Mesenchymal stem cell (in vitro differentiated cells and primary cell): ENCODE results near the gene VEPH1.

Experiments used
- DNase-seq: peaks from one replicate; pipeline ENCODE4 v3.0.0-alpha.2; 2013
- H2AFZ ChIP-seq: one replicate; pipeline ENCODE4 v1.6.1; 2013; ENCODE audit warnings: low read depth, mild to moderate bottlenecking, control low read depth, inconsistent platforms, low read length, moderate library complexity
- H2AK5ac ChIP-seq: 2 replicates; pipeline ENCODE4 v1.6.1; 2013; ENCODE audit warnings: low read length, moderate library complexity, mild to moderate bottlenecking, inconsistent platforms; ENCODE audit not compliant: severe bottlenecking
- H2BK120ac ChIP-seq: one replicate; pipeline ENCODE4 v1.6.1; 2013; ENCODE audit warnings: low read depth, mild to moderate bottlenecking, inconsistent platforms, low read length, moderate library complexity
- H2BK12ac ChIP-seq, 2 experiments: one replicate each; pipeline ENCODE4 v1.6.1; 2013; ENCODE audit warnings: inconsistent platforms in 2 of 2, low read length in 2 of 2, mild to moderate bottlenecking in 2 of 2, moderate library complexity in 2 of 2, control low read depth in 1 of 2
- H2BK15ac ChIP-seq: one replicate; pipeline ENCODE4 v1.6.1; 2013; ENCODE audit warnings: mild to moderate bottlenecking, low read depth, inconsistent platforms; ENCODE audit not compliant: poor library complexity, severe bottlenecking
- H2BK5ac ChIP-seq: 2 replicates; pipeline ENCODE4 v1.6.1; 2013; ENCODE audit warnings: low read depth, mild to moderate bottlenecking, low read length, control low read depth, inconsistent platforms; ENCODE audit not compliant: poor library complexity, severe bottlenecking
- H3K14ac ChIP-seq, 2 experiments: one replicate each; pipeline ENCODE4 v1.6.1; 2013; ENCODE audit warnings: inconsistent platforms in 2 of 2, low read length in 2 of 2, control low read depth in 1 of 2, mild to moderate bottlenecking in 1 of 2, moderate library complexity in 1 of 2
- H3K18ac ChIP-seq, 2 experiments: one replicate each; pipeline ENCODE4 v1.6.1; 2013; ENCODE audit warnings: inconsistent platforms in 2 of 2, low read length in 2 of 2, control low read depth in 1 of 2, low read depth in 1 of 2, mild to moderate bottlenecking in 1 of 2
- H3K23ac ChIP-seq, 2 experiments: one replicate each; pipeline ENCODE4 v1.6.1; 2013; ENCODE audit warnings: inconsistent platforms in 2 of 2, low read length in 2 of 2, mild to moderate bottlenecking in 2 of 2, moderate library complexity in 2 of 2, control low read depth in 1 of 2
- H3K27ac ChIP-seq: 2 replicates; pipeline ENCODE4 v1.5.1; 2013; ENCODE audit warnings: mild to moderate bottlenecking, moderate library complexity, low read length, control low read depth, inconsistent platforms; ENCODE audit not compliant: poor library complexity, severe bottlenecking
- H3K27me3 ChIP-seq, 2 experiments: 2 replicates each; pipeline versions ENCODE4 v1.6.1 to v1.7.0; 2013; ENCODE audit warnings: low read length in 2 of 2, mild to moderate bottlenecking in 2 of 2, moderate library complexity in 2 of 2, control low read depth in 1 of 2, inconsistent platforms in 1 of 2; ENCODE audit not compliant: control insufficient read depth in 1 of 2, insufficient read depth in 1 of 2
- H3K36me3 ChIP-seq, 2 experiments: 2 replicates each; pipeline versions ENCODE4 v1.6.1 to v1.7.0; 2013; ENCODE audit warnings: low read length in 2 of 2, control low read depth in 1 of 2, inconsistent platforms in 1 of 2, low read depth in 1 of 2, mild to moderate bottlenecking in 1 of 2; ENCODE audit not compliant: insufficient read depth in 2 of 2, control insufficient read depth in 1 of 2
- H3K4ac ChIP-seq, 2 experiments: one replicate each; pipeline ENCODE4 v1.6.1; 2013; ENCODE audit warnings: inconsistent platforms in 2 of 2, low read length in 2 of 2, mild to moderate bottlenecking in 2 of 2, moderate library complexity in 2 of 2, control low read depth in 1 of 2, low read depth in 1 of 2
- H3K4me1 ChIP-seq: 2 replicates; pipeline ENCODE4 v1.6.1; 2013; ENCODE audit warnings: low read depth, low read length, control low read depth; ENCODE audit not compliant: control insufficient read depth, insufficient read depth
- H3K4me2 ChIP-seq: 2 replicates; pipeline ENCODE4 v1.6.1; 2013; ENCODE audit warnings: low read length, mild to moderate bottlenecking, inconsistent platforms; ENCODE audit not compliant: poor library complexity, severe bottlenecking
- H3K4me3 ChIP-seq, 2 experiments: 2 replicates each; pipeline versions ENCODE4 v1.5.1 to v1.7.0; 2013; ENCODE audit warnings: low read length in 2 of 2, mild to moderate bottlenecking in 2 of 2, control low read depth in 1 of 2, low read depth in 1 of 2; ENCODE audit not compliant: insufficient read depth in 1 of 2
- H3K79me1 ChIP-seq: replicated peaks from 2 replicates; pipeline ENCODE4 v1.6.1; 2013; ENCODE audit warnings: mild to moderate bottlenecking, control low read depth, low read length, inconsistent platforms; ENCODE audit not compliant: poor library complexity, severe bottlenecking
- H3K9ac ChIP-seq: 2 replicates; pipeline ENCODE4 v1.7.0; 2013; ENCODE audit warnings: mild to moderate bottlenecking, low read length, moderate library complexity
- H3K9me3 ChIP-seq: 2 replicates; pipeline ENCODE4 v1.7.0; 2013; ENCODE audit warnings: mild to moderate bottlenecking, low read length; ENCODE audit not compliant: control insufficient read depth
- H4K8ac ChIP-seq: one replicate; pipeline ENCODE4 v1.6.1; 2013; ENCODE audit warnings: inconsistent platforms, mild to moderate bottlenecking, low read length, moderate library complexity
- H4K91ac ChIP-seq: one replicate; pipeline ENCODE4 v1.6.1; 2013; ENCODE audit warnings: mild to moderate bottlenecking, low read length, inconsistent platforms
- WGBS: methylation state at CpG from one replicate; pipeline ENCODE4 v1.1.7; 2013; ENCODE audit warnings: mixed read lengths; 5-methylcytosine and 5-hydroxymethylcytosine counted together

VEPH1 gene

GRCh38 chr3:157515398-157515797, 12.2 kb upstream of the VEPH1 start:
- 88% methylated on average over 2 of the region's 5 CpGs for WGBS

GRCh38 chr3:157514371-157514895, 11.2 kb upstream of the VEPH1 start:
- no peak for DNase-seq
- H3K23ac ChIP-seq = no peak overlapping the region
- no peak overlapping the region for H2BK15ac ChIP-seq
- no peak overlapping the region for H2BK5ac ChIP-seq
- H2AK5ac ChIP-seq = no peak overlapping the region
- no peak overlapping the region for H3K4me2 ChIP-seq
- H3K4me3 ChIP-seq = no peak overlapping the region
- no peaks in the 10 kb centered on the region for H3K79me1 ChIP-seq
- H3K9ac ChIP-seq = no peak overlapping the region
- H3K9me3 ChIP-seq = peaks cover 7% of the 10 kb centered on the region
- no peak overlapping the region for H4K91ac ChIP-seq
- 94% methylated on average over 3 of the region's 4 CpGs for WGBS
- no peaks in the 10 kb centered on the region for H3K27me3 ChIP-seq
- no peak overlapping the region for H3K14ac ChIP-seq
- H4K8ac ChIP-seq = no peak overlapping the region
- no peaks in the 10 kb centered on the region for H3K4me1 ChIP-seq
- no peak overlapping the region for H3K18ac ChIP-seq
- no peak overlapping the region for H2BK12ac ChIP-seq
- no peaks in the 10 kb centered on the region for H3K36me3 ChIP-seq
- no peak overlapping the region for H2AFZ ChIP-seq
- H3K4ac ChIP-seq = no peak overlapping the region
- no peak overlapping the region for H2BK120ac ChIP-seq
- H3K27ac ChIP-seq = no peak overlapping the region

More at GRCh38 chr3:157515398-157515797, 12.2 kb upstream of the VEPH1 start:
- Histone ChIP-seq H3K36me3 (no peaks in the 10 kb centered on the region), H2BK5ac (no peak overlapping the region), H3K14ac (no peak overlapping the region), H3K23ac (no peak overlapping the region), H3K27ac (no peak overlapping the region), H3K9me3 (peaks cover 7% of the 10 kb centered on the region), H3K4me2 (no peak overlapping the region), H3K4me1 (no peaks in the 10 kb centered on the region), H2AK5ac (no peak overlapping the region), H4K91ac (no peak overlapping the region), H4K8ac (no peak overlapping the region), H3K9ac (no peak overlapping the region), H3K4ac (no peak overlapping the region), H2AFZ (no peak overlapping the region), H3K18ac (no peak overlapping the region), H2BK12ac (no peak overlapping the region), H3K79me1 (no peaks in the 10 kb centered on the region), H2BK120ac (no peak overlapping the region), H3K27me3 (no peaks in the 10 kb centered on the region), H2BK15ac (no peak overlapping the region), H3K4me3 (no peak overlapping the region)
- no peak for DNase-seq

GRCh38 chr3:157513585-157513984, 10.4 kb upstream of the VEPH1 start:
- no peaks in the 10 kb centered on the region for H3K79me1 ChIP-seq
- H3K18ac ChIP-seq = no peak overlapping the region
- H3K4me1 ChIP-seq = no peaks in the 10 kb centered on the region
- H4K91ac ChIP-seq = no peak overlapping the region
- DNase-seq = no peak
- no peaks in the 10 kb centered on the region for H3K36me3 ChIP-seq
- no peak overlapping the region for H2BK120ac ChIP-seq
- H2BK15ac ChIP-seq = no peak overlapping the region
- no peak overlapping the region for H2BK12ac ChIP-seq
- H2BK5ac ChIP-seq = no peak overlapping the region
- no peak overlapping the region for H3K14ac ChIP-seq
- H3K4me3 ChIP-seq = no peak overlapping the region
- no peak overlapping the region for H2AFZ ChIP-seq
- WGBS = 77% methylated on average over 1 of the region's 1 CpG
- H3K27me3 ChIP-seq = no peaks in the 10 kb centered on the region
- no peak overlapping the region for H3K9ac ChIP-seq
- H3K27ac ChIP-seq = no peak overlapping the region
- no peak overlapping the region for H2AK5ac ChIP-seq
- H3K4me2 ChIP-seq = no peak overlapping the region
- peaks cover 3% of the 10 kb centered on the region for H3K9me3 ChIP-seq
- H4K8ac ChIP-seq = no peak overlapping the region
- no peak overlapping the region for H3K4ac ChIP-seq
- H3K23ac ChIP-seq = no peak overlapping the region

GRCh38 chr3:157512534-157512933, 9.3 kb upstream of the VEPH1 start:
- H3K4me2 ChIP-seq = no peak overlapping the region
- no peak overlapping the region for H2BK12ac ChIP-seq
- H3K79me1 ChIP-seq = peaks cover 2% of the 10 kb centered on the region
- H4K91ac ChIP-seq = no peak overlapping the region
- no peak overlapping the region for H3K27ac ChIP-seq
- no peak overlapping the region for H3K9ac ChIP-seq
- no peak overlapping the region for H2AFZ ChIP-seq
- no peak overlapping the region for H4K8ac ChIP-seq
- no peaks in the 10 kb centered on the region for H3K4me1 ChIP-seq
- no peaks in the 10 kb centered on the region for H3K9me3 ChIP-seq
- DNase-seq = no peak
- 93% methylated on average over 5 of the region's 5 CpGs for whole genome bisulfite sequencing
- H2BK120ac ChIP-seq = no peak overlapping the region
- H3K4ac ChIP-seq = no peak overlapping the region
- no peaks in the 10 kb centered on the region for H3K27me3 ChIP-seq
- no peak overlapping the region for H2BK5ac ChIP-seq
- no peak overlapping the region for H3K14ac ChIP-seq
- no peak overlapping the region for H3K23ac ChIP-seq
- no peak overlapping the region for H2BK15ac ChIP-seq
- H3K18ac ChIP-seq = no peak overlapping the region
- no peaks in the 10 kb centered on the region for H3K36me3 ChIP-seq
- H3K4me3 ChIP-seq = no peak overlapping the region
- H2AK5ac ChIP-seq = no peak overlapping the region
